GM19099 (cell line): ENCODE measurements around the gene ABCC8.

Source experiments
- POLR2A ChIP-seq: IDR thresholded peaks from 3 replicates; pipeline ENCODE4 v1.6.1; 2011; ENCODE audit warnings: low read depth; ENCODE audit not compliant: insufficient read length; ENCODE audit errors: extremely low read depth

Gene ABCC8

GRCh38 chr11:17511571-17511970, 34.9 kb upstream of the ABCC8 start:
- no peak for TF ChIP-seq POLR2A

GRCh38 chr11:17510507-17511206, 34.0 kb upstream of the ABCC8 start:
- no peak for TF ChIP-seq POLR2A

GRCh38 chr11:17508791-17509190, 32.1 kb upstream of the ABCC8 start:
- TF ChIP-seq POLR2A, result no peak

GRCh38 chr11:17508306-17508705, 31.7 kb upstream of the ABCC8 start:
- TF ChIP-seq POLR2A, result no peak

GRCh38 chr11:17507773-17508172, 31.1 kb upstream of the ABCC8 start:
- TF ChIP-seq POLR2A, result no peak

- TF ChIP-seq POLR2A, result no peak
Observed at GRCh38 chr11:17506942-17507341, 30.3 kb upstream of the ABCC8 start.

GRCh38 chr11:17506314-17506713, 29.7 kb upstream of the ABCC8 start:
- no peak for TF ChIP-seq POLR2A

- TF ChIP-seq POLR2A, result no peak
Observed at GRCh38 chr11:17505146-17505545, 28.5 kb upstream of the ABCC8 start.

- no peak for TF ChIP-seq POLR2A
Observed at GRCh38 chr11:17504330-17505107, 27.9 kb upstream of the ABCC8 start.

GRCh38 chr11:17502630-17503029, 26.0 kb upstream of the ABCC8 start:
- TF ChIP-seq POLR2A, result no peak

GRCh38 chr11:17500673-17501072, 24.0 kb upstream of the ABCC8 start:
- TF ChIP-seq POLR2A, result no peak

- TF ChIP-seq POLR2A, result no peak
Observed at GRCh38 chr11:17498475-17498874, 21.8 kb upstream of the ABCC8 start.

GRCh38 chr11:17498058-17498457, 21.4 kb upstream of the ABCC8 start:
- TF ChIP-seq POLR2A, result no peak

- TF ChIP-seq POLR2A, result no peak
Observed at GRCh38 chr11:17496406-17496805, 19.8 kb upstream of the ABCC8 start.

GRCh38 chr11:17494019-17494418, 17.4 kb upstream of the ABCC8 start:
- no peak for TF ChIP-seq POLR2A

- no peak for TF ChIP-seq POLR2A
Observed at GRCh38 chr11:17490938-17491337, 14.3 kb upstream of the ABCC8 start.
